DMS114 treated with DMSO at 0.1 percent for 48 hours (cell line): ENCODE measurements around the gene MELTF.

Experiments
- DNase-seq: peaks from one replicate; lab custom pipeline; 2025; ENCODE audit not compliant: unreplicated experiment; lab: John Stamatoyannopoulos, UW

The MELTF gene

DNA sequence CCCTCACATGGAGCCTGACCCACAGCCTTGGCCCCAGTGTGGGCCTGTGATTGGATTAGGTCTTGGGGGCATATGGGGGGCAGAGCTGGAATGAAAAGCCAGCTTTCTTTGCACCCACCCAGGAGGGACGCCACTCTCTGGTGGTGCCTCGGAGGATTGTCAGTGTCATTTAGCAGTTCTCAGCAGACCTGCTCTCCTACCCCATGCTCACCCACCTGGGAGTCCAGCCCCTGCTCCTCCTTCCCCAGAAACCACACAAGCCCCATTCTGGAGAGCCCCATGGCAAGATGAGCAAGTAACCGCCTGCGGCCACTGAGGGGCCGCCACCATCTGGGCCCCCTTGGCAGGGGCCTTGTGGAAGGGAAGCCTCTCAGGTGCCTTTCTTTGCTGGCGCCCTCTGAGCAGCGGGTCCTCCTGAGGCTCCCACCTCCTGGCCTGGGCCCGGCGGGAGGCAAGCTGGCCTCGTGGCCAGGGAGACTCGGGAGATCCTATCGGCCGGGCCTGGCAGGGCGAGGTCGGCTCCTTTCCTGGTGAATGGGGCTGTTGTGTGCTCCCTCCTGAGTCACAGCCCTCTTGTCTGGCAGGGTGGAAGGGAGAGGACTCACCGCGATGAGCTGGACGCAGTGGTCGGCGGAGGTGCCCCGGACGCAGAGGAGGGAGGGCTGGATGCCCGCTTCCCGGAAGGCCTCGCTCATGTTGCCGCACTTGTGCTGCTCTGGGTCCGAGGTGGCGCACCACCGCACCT, 2.3 kb downstream of the MELTF start:
- DNase-seq, result no peak

DNA sequence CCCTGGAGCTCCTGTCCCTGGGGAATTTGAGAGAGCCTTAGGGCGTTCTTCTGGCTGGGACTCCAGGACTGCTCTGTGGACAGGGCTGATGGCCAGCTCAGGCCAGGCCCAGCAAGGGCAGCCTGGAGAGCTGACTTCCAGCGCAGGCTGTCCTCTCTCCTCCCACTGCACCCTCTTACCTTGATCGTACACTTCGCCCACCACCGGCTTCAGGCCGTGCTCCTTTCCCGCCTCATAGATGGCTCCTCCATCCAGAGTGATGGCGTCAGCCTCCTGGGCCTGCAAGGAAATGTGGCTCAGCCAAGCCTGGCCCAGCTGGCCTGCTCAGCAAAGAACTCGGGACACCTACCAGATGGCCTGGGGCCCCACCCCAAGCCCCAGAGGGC, 3.1 kb downstream of the MELTF start:
- DNase-seq, result no peak

DNA sequence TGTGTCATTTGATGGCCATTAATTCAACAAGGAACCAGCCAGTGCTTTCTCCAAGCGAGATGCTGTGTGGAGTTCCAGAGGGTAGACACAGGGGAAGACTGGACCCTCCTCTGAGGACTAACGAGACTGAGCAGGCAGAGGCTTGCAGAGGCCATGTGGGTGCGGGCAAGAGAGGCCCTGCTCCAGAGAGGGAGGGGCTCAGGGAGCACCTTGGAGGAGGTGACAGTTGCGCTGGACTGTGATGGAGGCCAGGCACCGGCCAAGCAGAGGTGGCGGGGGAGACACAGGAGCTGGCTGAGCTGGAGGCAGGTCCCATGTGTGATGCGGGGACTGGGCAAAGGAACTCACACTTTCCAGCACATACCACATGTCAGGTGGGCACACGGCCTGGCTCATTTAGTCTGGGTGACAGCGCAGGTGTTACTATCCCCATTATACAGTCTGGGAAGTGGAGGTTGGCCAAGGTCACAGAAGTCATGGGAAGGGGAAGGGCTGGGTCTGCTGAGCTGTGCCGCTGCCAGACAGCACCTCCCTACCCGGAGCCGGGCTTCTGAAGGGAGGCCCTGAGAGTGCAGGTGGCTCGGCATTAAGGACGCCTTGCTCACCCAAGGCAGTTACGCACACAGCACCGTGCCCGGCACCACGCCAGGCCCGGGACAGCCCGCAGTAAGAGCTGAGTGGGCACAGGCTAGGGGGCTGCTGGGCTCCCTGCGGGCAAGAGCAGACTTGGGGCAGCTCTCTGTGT, 3.7 kb downstream of the MELTF start:
- no peak for DNase-seq

DNA sequence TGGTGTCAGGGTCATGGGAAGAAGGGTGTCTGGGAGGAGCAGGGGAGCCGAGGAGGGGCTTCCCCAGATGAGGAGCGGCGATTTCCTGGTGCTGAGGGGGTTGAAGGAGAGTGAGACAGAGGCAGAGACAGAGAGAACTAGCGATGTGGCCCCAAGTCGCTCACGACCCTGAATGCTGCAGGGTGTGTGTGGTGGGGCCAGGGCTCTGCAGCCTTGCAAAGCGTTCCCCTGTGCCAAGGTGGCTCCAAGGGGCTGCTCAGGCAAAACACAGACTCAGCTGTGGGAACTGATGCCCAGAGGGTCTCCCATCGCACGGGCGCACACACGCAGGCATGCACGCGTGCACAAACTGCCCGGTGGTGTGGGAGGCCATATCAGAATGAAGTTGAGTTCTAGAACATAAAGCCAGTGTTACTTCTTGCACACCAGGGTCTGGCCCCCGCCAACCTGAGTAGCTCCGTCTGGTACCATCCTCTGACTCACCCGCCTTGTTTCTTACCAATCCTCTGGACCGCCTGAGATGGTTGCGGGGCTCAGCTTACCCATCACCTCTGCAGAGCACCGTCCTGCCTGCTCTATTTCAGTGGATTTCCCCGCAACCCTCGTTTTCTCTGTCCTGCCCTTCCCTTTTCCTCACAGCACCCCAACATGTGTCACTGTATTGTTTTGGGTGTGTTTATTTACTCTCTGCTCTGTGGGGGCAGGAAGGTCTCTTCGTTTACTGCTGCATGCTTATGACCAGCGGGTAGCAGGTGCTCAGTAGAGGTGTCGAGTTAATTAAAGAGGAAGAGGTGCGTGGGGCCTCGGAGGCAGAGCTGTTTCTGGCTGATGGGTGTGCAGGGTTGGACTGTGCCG, 4.5 kb downstream of the MELTF start:
- DNase-seq, result no peak

DNA sequence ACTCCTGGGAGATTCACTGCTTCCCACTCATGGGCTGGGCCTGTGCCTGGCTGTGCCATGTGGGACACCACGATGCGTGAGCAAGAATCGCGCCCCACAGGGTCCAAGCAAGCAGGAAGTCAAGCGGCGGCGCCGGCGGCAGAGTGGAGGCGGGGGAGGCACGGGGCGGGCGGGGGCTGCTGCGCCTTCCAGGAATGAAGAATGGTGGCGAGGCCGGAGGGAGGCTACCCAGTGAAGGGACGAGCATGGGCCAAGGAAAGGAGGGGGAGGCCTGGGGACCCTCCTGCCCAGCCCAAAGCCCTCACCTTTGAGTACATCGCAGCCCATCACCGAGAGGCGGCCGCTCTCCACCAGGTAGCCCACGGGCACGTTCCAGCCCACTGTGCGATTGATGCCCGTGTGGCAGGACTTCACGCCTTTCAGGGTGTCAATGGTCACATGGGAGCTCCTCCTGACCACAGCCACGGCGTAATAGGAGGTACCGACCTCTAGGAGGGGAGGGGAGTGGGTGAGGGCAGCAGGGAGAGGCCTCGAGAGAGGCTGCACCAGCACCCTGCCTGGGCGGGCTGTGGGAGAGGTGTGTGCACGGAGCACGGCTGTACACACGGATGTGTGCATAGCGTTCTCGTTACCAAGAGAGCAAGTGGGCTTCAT, 5.5 kb downstream of the MELTF start:
- no peak for DNase-seq

DNA sequence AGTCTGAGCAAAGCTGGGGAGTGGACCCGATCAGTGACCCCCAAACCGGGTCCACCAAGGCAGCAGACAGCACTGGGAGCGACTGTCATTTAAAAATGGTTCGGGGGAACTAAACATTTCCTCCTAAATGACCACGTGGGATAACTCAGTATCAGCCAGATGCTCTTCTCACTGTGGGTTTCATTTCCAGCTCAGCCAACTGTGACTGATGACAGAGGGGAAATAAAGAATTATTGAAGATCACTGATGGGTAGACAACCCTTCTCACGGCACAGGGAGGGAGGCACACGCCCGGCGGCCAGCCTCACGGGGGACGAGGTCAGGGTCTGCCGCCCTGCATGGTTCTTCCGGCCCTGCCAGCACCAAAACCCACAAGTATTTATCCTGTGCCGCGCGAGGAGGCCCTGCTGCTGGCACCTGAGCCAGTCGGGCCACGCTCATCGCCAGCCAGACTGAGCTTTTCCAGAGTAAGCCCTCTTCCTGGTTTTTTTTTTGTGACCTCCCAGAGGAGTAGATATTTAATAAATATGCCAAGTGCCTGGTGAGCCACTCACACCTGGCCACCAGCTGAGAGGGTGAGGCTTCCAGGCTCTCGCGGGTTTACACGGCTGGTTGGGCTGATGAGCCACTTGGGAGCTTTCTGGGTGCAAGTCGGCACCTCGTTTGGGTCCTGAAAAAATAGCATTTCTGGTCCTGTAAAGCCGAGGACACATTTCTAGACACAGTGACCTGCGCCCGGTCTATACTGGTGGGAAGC, 6.2 kb downstream of the MELTF start:
- no peak for DNase-seq

DNA sequence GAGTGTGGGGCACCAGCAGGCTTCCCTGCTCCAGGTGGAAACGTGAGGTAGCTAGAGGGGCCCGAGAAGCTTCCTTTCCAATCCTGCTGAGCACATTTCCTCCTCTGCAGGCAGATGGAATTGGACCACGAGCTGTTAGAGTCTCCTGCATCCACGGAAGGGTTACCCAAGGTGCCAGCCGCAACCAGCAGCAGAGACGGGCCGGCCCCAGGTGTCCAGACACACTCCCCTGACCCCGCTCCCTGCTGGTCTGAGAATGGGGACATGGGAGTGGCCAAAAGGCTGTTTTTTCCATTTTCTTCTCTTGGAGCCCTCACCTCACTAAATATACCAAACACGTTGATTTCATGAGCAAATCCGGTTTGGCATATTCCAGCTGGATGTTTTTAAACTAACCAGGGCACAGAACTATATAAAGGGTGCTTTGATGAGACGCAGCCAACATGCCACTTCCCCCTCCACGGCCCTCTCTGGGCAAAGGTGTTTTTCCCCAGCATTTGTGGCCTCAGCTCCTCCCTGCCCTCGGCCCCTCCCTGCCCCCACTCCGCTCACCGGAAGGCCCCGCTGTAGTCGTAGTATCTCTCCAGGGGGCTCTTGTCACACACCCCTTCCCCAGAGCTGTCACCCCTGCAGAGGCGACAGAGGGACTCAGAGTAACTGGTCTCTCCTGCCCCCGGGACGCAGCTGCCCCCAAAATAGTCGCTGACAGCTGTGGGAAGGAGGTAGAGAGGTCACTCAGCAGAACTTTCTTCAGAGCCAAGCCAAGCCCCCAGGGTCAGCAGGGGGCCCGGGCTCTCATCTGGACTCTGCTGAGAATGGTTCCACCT, 7.0 kb downstream of the MELTF start:
- DNase-seq, result no peak

DNA sequence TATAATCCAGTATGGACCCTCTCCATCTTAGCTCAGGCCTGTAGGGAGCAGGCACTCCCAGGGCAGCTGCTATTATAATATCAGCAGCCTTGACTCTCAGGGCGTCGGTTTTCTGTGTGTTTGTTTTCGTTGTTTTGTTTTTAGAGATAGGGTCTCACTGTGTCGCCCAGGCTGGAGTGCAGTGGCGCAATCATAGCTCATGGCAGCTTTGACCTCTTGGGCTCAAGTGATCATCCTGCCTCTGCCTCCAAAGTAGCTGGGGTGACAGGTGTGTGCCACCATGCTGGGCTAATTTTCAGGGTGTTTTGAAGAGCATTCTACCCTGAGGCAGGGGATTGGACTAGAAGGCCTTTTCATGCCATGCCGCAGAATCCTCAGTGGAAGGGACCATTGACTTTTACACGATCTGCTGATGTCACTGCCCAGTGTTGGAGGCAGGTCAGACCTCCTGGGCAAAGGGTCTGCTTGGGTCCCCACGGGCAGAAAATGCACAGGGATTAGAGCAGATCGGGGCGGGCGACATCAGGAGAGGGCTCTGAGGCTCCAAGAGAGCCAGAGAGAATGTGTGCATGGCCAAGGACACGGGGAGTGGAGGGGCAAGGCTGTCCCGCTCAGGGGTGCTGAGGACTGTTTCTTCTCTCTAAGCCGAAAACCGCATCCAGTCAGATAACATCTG, 7.8 kb downstream of the MELTF start:
- DNase-seq, result no peak

DNA sequence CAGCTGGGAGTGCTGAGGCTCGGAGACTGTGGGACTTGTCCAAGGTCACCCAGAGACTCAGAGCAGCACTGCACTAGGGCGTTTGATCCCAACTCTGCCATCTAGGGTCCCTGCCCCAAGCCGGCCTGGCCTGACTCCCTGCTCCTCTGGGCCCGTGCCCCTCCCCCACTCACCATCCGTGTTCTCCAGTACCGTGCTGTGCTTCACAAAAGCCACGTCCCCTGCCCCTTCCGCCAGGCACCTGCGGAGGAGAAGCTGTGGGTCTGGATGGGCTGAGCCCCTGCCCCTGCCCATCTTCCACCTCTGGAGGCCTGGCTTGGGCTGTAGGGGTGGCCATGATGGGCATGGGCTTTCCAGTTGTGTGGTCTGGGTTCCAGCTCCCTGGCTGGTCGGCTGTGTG, 8.4 kb downstream of the MELTF start:
- DNase-seq, result no peak

DNA sequence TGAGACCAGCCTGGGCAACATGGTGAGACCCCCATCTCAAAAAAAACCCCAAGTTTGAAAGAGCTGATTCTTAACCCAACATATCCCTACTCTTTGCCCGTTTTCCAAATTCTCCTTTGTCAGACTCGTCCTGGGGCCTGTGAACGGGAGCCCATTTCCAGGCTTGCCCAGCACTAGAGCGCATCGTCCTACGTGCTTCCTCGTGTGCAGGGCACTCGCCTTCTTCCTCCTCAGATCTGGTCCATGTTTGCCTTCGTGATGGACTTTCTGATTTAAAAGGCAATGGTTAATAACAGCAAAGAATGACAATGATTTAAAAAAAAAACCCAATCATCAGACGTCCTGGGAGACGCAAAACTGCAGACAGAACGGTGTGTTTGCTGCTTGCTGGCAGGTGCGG, 10.1 kb downstream of the MELTF start:
- no peak for DNase-seq

DNA sequence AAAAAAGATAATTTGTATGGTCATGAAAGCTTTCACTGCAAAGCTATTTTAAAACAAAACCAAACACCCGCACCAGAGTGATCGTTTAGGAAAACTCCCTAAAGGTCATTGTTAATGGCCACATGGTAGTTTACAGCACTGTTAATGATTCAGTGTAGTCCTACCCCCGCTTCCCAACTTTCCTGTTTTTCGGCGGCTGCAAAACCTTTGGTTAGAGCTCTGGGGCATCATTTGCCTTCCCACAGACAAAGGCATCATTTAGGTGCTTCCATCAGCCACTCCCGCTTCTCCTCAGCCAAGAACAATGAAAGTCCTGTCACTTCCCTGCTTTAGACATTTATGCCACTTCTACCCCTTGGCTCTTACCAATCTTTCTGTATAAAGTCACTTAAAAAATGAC, 10.6 kb downstream of the MELTF start:
- no peak for DNase-seq

DNA sequence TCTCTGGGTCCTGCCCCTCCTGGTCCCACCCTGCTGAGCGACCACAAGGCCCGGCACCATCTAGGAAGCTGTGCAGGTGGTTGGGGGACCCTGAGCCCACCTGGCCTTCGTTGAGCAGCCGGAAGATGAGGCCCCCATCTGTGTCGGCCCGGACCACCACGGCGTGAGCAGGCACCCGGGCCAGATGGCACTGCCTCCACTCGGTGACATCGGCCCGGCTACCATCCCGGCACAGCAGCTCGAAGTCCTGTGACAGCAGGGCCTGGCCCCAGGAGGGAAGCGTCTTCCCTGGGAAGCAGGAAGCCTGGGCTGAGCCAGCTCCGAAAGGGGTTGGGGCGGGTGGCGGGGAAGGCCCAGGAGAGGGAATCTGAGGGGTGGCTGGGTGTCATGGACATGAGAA, 12.6 kb downstream of the MELTF start:
- no peak for DNase-seq

DNA sequence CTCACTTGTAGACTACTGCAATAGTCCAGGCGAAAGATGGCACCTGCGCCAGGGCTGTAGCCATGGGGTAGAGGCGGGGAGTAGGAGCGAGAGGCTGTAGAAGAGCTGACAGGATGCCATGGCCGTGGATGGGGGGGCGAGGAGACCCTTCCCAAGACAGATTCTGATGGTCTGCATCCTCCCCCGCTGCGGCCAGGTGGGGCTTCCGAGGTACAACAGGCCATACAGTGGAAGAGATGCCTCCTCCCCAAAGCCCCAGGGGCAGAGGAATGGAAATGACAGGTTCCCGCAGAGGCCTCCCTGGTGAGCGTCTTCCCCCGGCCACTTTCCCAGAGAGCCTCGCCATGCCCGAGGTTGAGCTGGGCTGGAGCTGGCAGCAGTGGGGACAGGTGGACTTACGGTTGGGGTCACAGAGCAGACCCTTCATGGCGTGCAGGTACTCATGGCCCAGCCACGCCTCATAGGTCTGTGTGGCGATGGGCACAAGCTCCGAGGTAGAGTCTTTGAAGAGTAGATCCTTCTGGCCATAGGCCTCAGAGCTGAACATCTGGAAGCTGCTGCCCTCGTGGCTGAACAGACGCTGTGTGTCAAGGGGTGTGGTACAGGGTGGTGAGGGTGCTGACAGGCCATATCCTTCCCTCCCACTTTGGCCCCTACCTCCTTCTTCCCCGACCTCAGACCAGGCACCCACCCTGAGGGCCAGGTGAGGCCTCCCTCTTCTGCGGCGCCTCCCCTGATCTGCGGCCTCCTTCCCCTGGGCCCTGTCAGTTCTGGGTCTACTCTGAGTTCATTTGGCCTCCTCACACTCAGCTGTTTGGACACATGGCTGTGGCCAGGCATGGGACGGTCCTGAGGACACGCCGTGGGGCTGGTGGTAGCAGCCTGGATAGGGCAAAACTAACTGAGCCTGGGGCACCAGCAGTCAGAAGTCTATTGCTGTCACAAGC, 13.6 kb downstream of the MELTF start:
- no peak for DNase-seq

DNA sequence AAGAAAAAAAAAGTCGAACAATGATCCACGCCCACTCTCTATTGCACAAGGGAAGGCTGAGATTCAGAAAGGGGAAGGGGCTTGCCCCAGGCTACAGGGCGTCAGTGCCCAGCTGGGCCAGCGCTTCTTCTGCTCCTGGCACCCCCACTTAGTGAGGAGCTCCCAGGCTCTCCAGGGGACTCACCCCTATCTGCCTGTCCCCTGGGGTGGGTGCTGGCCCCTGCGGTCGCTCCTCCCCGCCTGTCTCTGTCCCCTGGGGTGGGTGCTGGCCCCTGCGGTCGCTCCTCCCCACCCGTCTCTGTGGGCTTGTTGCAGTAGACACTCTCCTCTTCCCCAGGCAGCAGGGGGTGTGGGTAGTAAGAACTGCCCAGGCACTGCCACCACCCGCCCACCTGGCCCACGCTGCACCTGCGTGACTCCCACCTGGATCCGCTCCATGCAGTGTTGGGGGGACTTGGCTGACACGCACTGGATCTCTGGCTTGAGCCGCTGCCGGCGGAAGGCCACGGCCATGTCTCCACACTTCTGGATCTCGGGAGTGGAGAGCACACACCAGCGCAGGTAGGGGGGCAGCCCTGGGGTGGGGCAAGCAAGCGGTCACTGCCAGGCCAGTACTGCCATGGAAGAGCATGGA, 14.6 kb downstream of the MELTF start:
- DNase-seq, result no peak

DNA sequence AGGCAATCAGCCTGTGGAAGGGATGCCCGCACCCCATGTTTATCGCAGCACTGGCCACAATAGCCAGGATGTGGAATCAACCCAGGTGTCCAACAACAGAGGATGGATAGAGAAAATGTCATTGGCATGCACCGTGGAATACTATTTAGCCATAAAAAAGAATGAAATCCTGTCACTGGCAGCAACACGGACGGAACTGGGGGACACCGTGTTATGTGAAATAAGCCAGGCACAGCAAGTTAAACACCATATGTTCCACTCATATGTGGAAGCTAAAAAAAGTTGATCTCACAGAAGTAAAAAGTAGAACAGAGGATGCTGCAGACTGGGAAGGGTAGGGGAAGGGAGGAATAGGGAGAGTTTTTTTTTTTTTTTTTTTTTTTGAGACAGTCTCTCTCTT, 15.6 kb downstream of the MELTF start:
- DNase-seq, result no peak

DNA sequence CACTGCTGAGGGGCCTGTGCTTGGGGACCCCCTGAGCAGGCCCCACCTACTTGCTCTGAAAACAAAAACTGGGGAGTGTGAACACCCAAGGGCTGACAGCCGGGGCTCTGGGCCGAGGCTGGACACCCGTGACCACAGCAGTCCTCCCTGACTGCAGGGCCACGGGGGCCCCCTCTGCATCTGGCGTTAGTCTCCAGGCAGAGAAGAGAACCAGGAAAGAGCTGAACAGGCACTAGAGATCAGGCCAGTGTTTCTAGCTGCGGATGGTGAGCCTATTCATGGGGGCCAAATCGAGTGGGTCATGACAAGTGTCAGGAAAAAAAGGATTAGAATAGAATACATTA, 17.1 kb downstream of the MELTF start:
- no peak for DNase-seq

DNA sequence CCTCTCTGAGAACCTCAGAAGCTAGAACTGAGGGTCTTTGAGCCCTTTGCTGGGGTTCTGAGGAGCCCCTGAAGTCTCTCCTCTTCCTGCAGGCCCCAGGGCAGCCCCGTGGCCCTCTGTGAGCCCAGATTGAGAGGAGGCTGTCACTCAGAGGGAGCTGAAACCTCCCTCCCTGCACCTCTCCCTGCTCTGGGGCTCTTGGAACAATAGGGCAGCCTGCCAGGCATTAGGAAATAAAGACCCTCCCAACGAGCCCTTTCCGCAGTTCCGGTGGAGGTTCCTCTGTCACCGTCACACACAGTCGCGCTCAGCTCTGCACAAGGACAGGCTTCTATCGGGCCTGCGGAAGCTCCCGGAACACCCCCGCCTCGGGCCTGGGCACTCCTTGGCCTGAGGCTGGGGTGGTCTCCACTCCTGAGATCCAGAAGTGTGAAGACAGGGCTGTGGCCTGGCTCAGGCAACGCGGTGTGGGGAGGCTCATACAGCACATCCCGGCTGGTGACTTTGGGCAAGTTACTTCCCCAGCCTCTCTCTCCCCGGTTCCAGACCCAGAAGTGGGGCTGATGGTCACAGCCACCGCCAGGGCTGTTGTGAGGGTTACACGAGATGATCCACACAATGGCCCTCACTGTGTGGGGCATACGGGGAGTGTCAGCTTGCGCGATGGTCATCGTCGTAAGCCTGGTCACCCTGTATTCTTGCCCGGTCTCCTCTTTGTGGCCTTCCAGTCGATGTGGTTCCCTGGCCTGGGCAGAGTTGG, 17.7 kb downstream of the MELTF start:
- no peak for DNase-seq
